Pulmonary artery endothelial cell (primary cell): Measurements from ENCODE around the gene COX6A1. TPM values are rescaled to one million over a fixed set of nuclear protein-coding genes. Genes with fewer than 3 reads are reported as not detected.
A peak's percentile ranks its signal among the peaks of the same experiment; 100 is the strongest.
"Not testable (repeated sequence)": the region's sequence is repeated elsewhere in the genome, so short reads cannot be mapped to it uniquely, and the experiment has no call there.

Experiments
- DNase-seq: peaks from one replicate; pipeline ENCODE4 v3.0.0-alpha.2; 2011; ENCODE audit warnings: low read depth, low spot score
- total RNA-seq: library from RNA; depleted of rRNA; stranded (reverse); fragments of >200 nt; gene quantifications from 2 replicates; pipeline ENCODE4 v1.2.3, GENCODE V29; 2014

The COX6A1 gene
- total RNA-seq, 1 donor from 2014 or later: 438 TPM

- DNase-seq: no peak
These were observed 28.8 kb downstream of the COX6A1 start for GRCh38 chr12:120466560-120467315.

GRCh38 chr12:120467439-120467838, 29.5 kb downstream of the COX6A1 start:
- DNase-seq: no peak

- no peak for DNase-seq
These were observed 30.5 kb downstream of the COX6A1 start for GRCh38 chr12:120468325-120468820.

GRCh38 chr12:120468821-120469449, 31.0 kb downstream of the COX6A1 start:
- no peak for DNase-seq

GRCh38 chr12:120469450-120470149, 31.7 kb downstream of the COX6A1 start, which contains the start of gene SRSF9:
Gene SRSF9, minus strand, starts transcription at chr12:120469748. Its CDS starts 139 bp downstream, at chr12:120469609.
- peak; percentile 90 for DNase-seq

- no peak for DNase-seq
These were observed 32.4 kb downstream of the COX6A1 start for GRCh38 chr12:120470150-120470784.

- no peak for DNase-seq
These were observed 34.6 kb downstream of the COX6A1 start for GRCh38 chr12:120472521-120472920.

GRCh38 chr12:120473807-120474615, 36.1 kb downstream of the COX6A1 start:
- no peak for DNase-seq

GRCh38 chr12:120474616-120474960, 36.7 kb downstream of the COX6A1 start:
- no peak for DNase-seq

GRCh38 chr12:120475643-120476042, 37.7 kb downstream of the COX6A1 start:
- DNase-seq: no peak

GRCh38 chr12:120479458-120479857, 41.5 kb downstream of the COX6A1 start:
- DNase-seq: no peak

GRCh38 chr12:120480211-120480610, 42.3 kb downstream of the COX6A1 start:
- no peak for DNase-seq

GRCh38 chr12:120481022-120481767, 43.3 kb downstream of the COX6A1 start:
- no peak for DNase-seq

- no peak for DNase-seq
These were observed 45.7 kb downstream of the COX6A1 start for GRCh38 chr12:120483621-120484020.

GRCh38 chr12:120485961-120486881, 48.3 kb downstream of the COX6A1 start:
- DNase-seq: no peak

GRCh38 chr12:120487552-120487951, 49.6 kb downstream of the COX6A1 start:
- not testable (repeated sequence) for DNase-seq

- DNase-seq: no peak
These were observed 50.2 kb downstream of the COX6A1 start for GRCh38 chr12:120488057-120488640.

- DNase-seq: no peak
These were observed 51.1 kb downstream of the COX6A1 start for GRCh38 chr12:120489018-120489417.

GRCh38 chr12:120490325-120490724, 52.4 kb downstream of the COX6A1 start:
- no peak for DNase-seq
